Measurements from ENCODE around the gene RIT2.

RIT2 gene

DNA sequence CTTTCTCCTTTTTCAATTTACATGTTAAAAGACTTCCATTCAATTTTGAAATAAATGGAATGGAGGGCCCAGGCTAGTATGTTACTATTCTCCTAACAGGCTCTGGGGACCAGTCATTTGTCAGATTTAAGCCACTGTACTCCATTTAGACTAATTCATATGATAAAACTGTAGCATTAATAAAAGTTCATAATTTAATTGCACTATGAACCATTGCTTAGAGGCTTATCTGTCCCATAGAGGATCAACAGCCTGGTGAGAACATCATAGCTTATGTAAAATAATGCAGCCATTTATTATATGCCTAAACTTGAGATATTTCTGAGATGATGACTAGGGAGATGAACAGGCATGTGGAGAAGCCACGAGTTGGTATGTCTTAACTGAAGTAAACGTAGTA is 156.0 kb downstream of the RIT2 start:
- H4K20me1 ChIP-seq (ENCODE audit: insufficient read depth, low read length), result no peaks in the 10 kb centered on the region
- H2AFZ ChIP-seq (ENCODE audit: low read length), result no peak overlapping the region
- H3K27ac ChIP-seq (ENCODE audit: low read depth, low read length, poor library complexity, severe bottlenecking), result no peak overlapping the region
- no peaks in the 10 kb centered on the region for H3K27me3 ChIP-seq (ENCODE audit: insufficient read depth, low read length)
- no peaks in the 10 kb centered on the region for H3K9me2 ChIP-seq (ENCODE audit: low read depth, low read length)
- no peaks in the 10 kb centered on the region for H3K79me2 ChIP-seq (ENCODE audit: insufficient read depth, low read length)
- no peak overlapping the region for H3K4me3 ChIP-seq (ENCODE audit: low read depth, low read length, poor library complexity, severe bottlenecking)
- no peak for TF ChIP-seq EZH2 (IDR thresholded peaks at IDR 0.05; ENCODE audit: borderline replicate concordance, low read length)
- TF ChIP-seq, protein P1, sequence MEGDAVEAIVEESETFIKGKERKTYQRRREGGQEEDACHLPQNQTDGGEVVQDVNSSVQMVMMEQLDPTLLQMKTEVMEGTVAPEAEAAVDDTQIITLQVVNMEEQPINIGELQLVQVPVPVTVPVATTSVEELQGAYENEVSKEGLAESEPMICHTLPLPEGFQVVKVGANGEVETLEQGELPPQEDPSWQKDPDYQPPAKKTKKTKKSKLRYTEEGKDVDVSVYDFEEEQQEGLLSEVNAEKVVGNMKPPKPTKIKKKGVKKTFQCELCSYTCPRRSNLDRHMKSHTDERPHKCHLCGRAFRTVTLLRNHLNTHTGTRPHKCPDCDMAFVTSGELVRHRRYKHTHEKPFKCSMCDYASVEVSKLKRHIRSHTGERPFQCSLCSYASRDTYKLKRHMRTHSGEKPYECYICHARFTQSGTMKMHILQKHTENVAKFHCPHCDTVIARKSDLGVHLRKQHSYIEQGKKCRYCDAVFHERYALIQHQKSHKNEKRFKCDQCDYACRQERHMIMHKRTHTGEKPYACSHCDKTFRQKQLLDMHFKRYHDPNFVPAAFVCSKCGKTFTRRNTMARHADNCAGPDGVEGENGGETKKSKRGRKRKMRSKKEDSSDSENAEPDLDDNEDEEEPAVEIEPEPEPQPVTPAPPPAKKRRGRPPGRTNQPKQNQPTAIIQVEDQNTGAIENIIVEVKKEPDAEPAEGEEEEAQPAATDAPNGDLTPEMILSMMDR (IDR thresholded peaks at IDR 0.05; ENCODE audit: low read length), result no peak
- no peaks in the 10 kb centered on the region for H3K4me1 ChIP-seq (ENCODE audit: insufficient read depth, low read length, severe bottlenecking)
- H3F3A ChIP-seq (ENCODE audit: insufficient read depth, low read length), result no peaks in the 10 kb centered on the region
- no peaks in the 10 kb centered on the region for H3K36me3 ChIP-seq (ENCODE audit: insufficient read depth, low read length)
- H3K4me2 ChIP-seq (ENCODE audit: low read length), result no peak overlapping the region
- no peak overlapping the region for H3K9ac ChIP-seq (ENCODE audit: low read length)
- no peaks in the 10 kb centered on the region for H3K9me3 ChIP-seq (ENCODE audit: low read length)

DNA sequence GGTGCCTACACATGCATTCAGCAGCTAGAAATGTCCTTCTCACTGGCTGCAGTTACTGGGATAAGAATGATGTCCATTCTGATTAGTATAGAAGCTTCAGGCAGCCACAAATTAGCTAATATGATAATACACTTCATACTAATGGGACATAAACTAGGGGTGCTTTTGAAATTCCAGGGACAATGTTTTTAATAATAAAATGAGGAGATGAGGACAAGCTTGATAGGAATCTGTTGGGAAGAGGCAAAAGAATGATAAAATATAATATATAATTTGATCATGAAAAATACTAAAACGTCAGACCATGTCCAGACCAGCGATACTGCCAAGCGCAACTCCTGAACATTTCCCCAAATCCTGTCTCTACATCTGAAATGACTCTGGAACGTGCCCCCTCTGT is 157.1 kb downstream of the RIT2 start:
- H3K27ac ChIP-seq (ENCODE audit: low read depth, low read length, poor library complexity, severe bottlenecking), result no peak overlapping the region
- no peaks in the 10 kb centered on the region for H4K20me1 ChIP-seq (ENCODE audit: insufficient read depth, low read length)
- no peaks in the 10 kb centered on the region for H3K9me3 ChIP-seq (ENCODE audit: low read length)
- H3K9me2 ChIP-seq (ENCODE audit: low read depth, low read length), result no peaks in the 10 kb centered on the region
- H3F3A ChIP-seq (ENCODE audit: insufficient read depth, low read length), result no peaks in the 10 kb centered on the region
- TF ChIP-seq, protein P1 (IDR thresholded peaks at IDR 0.05; ENCODE audit: low read length), result no peak
- no peak for TF ChIP-seq EZH2 (IDR thresholded peaks at IDR 0.05; ENCODE audit: borderline replicate concordance, low read length)
- no peaks in the 10 kb centered on the region for H3K79me2 ChIP-seq (ENCODE audit: insufficient read depth, low read length)
- H3K4me3 ChIP-seq (ENCODE audit: low read depth, low read length, poor library complexity, severe bottlenecking), result no peak overlapping the region
- no peak overlapping the region for H3K9ac ChIP-seq (ENCODE audit: low read length)
- H3K36me3 ChIP-seq (ENCODE audit: insufficient read depth, low read length), result no peaks in the 10 kb centered on the region
- no peaks in the 10 kb centered on the region for H3K4me1 ChIP-seq (ENCODE audit: insufficient read depth, low read length, severe bottlenecking)
- H3K4me2 ChIP-seq (ENCODE audit: low read length), result no peak overlapping the region
- no peaks in the 10 kb centered on the region for H3K27me3 ChIP-seq (ENCODE audit: insufficient read depth, low read length)
- H2AFZ ChIP-seq (ENCODE audit: low read length), result no peak overlapping the region

DNA sequence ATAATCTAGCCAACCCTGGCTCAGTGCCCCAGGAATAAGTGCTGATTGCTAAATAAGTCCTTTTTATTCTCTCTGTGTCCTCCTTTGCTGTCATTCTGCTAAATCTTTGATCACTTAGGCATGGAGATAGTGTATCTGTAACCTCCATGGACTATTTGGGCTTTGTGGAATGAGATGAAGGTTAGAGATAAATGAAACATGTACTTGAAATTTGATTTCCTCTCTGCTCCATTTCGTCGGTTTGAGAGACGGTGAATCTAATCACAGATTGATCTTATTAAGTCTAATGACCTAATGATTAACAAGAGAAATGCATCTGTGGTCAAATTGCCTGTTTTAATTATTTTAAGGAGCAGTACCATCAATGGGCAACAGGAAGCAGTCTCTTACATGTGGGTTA is 159.2 kb downstream of the RIT2 start:
- no peak overlapping the region for H2AFZ ChIP-seq (ENCODE audit: low read length)
- H3K9ac ChIP-seq (ENCODE audit: low read length), result no peak overlapping the region
- TF ChIP-seq EZH2 (IDR thresholded peaks at IDR 0.05; ENCODE audit: borderline replicate concordance, low read length), result no peak
- TF ChIP-seq, protein P1 (IDR thresholded peaks at IDR 0.05; ENCODE audit: low read length), result no peak
- H3K4me1 ChIP-seq (ENCODE audit: insufficient read depth, low read length, severe bottlenecking), result no peaks in the 10 kb centered on the region
- H4K20me1 ChIP-seq (ENCODE audit: insufficient read depth, low read length), result no peaks in the 10 kb centered on the region
- no peaks in the 10 kb centered on the region for H3K9me3 ChIP-seq (ENCODE audit: low read length)
- H3F3A ChIP-seq (ENCODE audit: insufficient read depth, low read length), result no peaks in the 10 kb centered on the region
- H3K27me3 ChIP-seq (ENCODE audit: insufficient read depth, low read length), result no peaks in the 10 kb centered on the region
- H3K27ac ChIP-seq (ENCODE audit: low read depth, low read length, poor library complexity, severe bottlenecking), result no peak overlapping the region
- no peaks in the 10 kb centered on the region for H3K79me2 ChIP-seq (ENCODE audit: insufficient read depth, low read length)
- no peak overlapping the region for H3K4me2 ChIP-seq (ENCODE audit: low read length)
- H3K36me3 ChIP-seq (ENCODE audit: insufficient read depth, low read length), result no peaks in the 10 kb centered on the region
- H3K9me2 ChIP-seq (ENCODE audit: low read depth, low read length), result no peaks in the 10 kb centered on the region
- H3K4me3 ChIP-seq (ENCODE audit: low read depth, low read length, poor library complexity, severe bottlenecking), result no peak overlapping the region

All from OCI-LY1 (cell line).